ENCODE measurements around the gene BCAS3. TPM values are rescaled to one million over a fixed set of nuclear protein-coding genes. Genes with fewer than 3 reads are reported as not detected.
"Not testable (repeated sequence)": the region's sequence is repeated elsewhere in the genome, so short reads cannot be mapped to it uniquely, and the experiment has no call there.

The BCAS3 gene
- total and polyA plus RNA-seq, 11 donors = 4.5 to 23.5 (median 17.9) TPM

- H3K9me3 ChIP-seq = no peaks in the 10 kb centered on the region
- H3K27ac ChIP-seq = no peak overlapping the region
- 96 to 98% (median 97%) methylated on average over 12 of the region's 12 CpGs for WGBS, 4 donors
- TF ChIP-seq CTCF (IDR thresholded peaks at IDR 0.05) (no peak), POLR2A (IDR thresholded peaks at IDR 0.05) (no peak)
- DNase-seq = no peak
- H3K36me3 ChIP-seq = no peaks in the 10 kb centered on the region
- H3K4me1 ChIP-seq = peaks cover 0 to 8% (median 0%) of the 10 kb centered on the region in 12 donors
- intact Hi-C loops (cut with DNase I) = no loop called here
- ATAC-seq = no peak
- no peak overlapping the region for H3K4me3 ChIP-seq
- no peaks in the 10 kb centered on the region for H3K27me3 ChIP-seq
These were observed 676.0 kb downstream of the BCAS3 start for GRCh38 chr17:61353615-61354014.

- no peak for DNase-seq
- Histone ChIP-seq H3K27ac (no peak overlapping the region), H3K27me3 (no peaks in the 10 kb centered on the region), H3K4me3 (no peak overlapping the region), H3K9me3 (no peaks in the 10 kb centered on the region), H3K36me3 (no peaks in the 10 kb centered on the region), H3K4me1 (peaks cover 0 to 8% (median 0%) of the 10 kb centered on the region in 12 donors)
- TF ChIP-seq CTCF (IDR thresholded peaks at IDR 0.05) = no peak
- TF ChIP-seq POLR2A (IDR thresholded peaks at IDR 0.05) = no peak
- 92 to 96% (median 94%) methylated on average over 10 of the region's 10 CpGs for WGBS, 4 donors
- intact Hi-C loops (cut with DNase I) = no loop called here
- ATAC-seq = no peak
These were observed 677.5 kb downstream of the BCAS3 start for GRCh38 chr17:61354895-61355874.

GRCh38 chr17:61357061-61357460 is 679.4 kb downstream of the BCAS3 start:
- H3K9me3 ChIP-seq; H3K27ac ChIP-seq; H3K4me3 ChIP-seq; ATAC-seq; H3K36me3 ChIP-seq; intact Hi-C loops (cut with DNase I); H3K27me3 ChIP-seq; H3K4me1 ChIP-seq; DNase-seq: not testable (repeated sequence)
- 88 to 96% (median 95%) methylated on average over 3 of the region's 3 CpGs for WGBS, 4 donors

- DNase-seq; H3K27ac ChIP-seq; ATAC-seq; H3K4me1 ChIP-seq; H3K36me3 ChIP-seq; H3K4me3 ChIP-seq; H3K9me3 ChIP-seq; H3K27me3 ChIP-seq; intact Hi-C loops (cut with DNase I): not testable (repeated sequence)
- 94 to 97% (median 96%) methylated on average over 9 of the region's 9 CpGs for WGBS, 4 donors
These were observed 681.9 kb downstream of the BCAS3 start for GRCh38 chr17:61359513-61359912.

GRCh38 chr17:61360318-61360943 is 682.8 kb downstream of the BCAS3 start:
- peaks cover 0 to 1% (median 0%) of the 10 kb centered on the region in 12 donors for H3K4me1 ChIP-seq
- no peak overlapping the region for H3K27ac ChIP-seq
- 92 to 97% (median 95%) methylated on average over 3 of the region's 3 CpGs for WGBS, 4 donors
- no peaks in the 10 kb centered on the region for H3K9me3 ChIP-seq
- intact Hi-C loops (cut with DNase I) = no loop called here
- peaks cover 0 to 3% (median 0%) of the 10 kb centered on the region in 9 donors for H3K27me3 ChIP-seq
- no peaks in the 10 kb centered on the region for H3K36me3 ChIP-seq
- no peak for ATAC-seq
- TF ChIP-seq POLR2A (IDR thresholded peaks at IDR 0.05) (no peak), CTCF (IDR thresholded peaks at IDR 0.05) (no peak)
- no peak for DNase-seq
- H3K4me3 ChIP-seq = no peak overlapping the region

All from heart left ventricle (tissue), 16 donors.